HepG2 (cell line): ENCODE results near the gene DUSP9. TPM values are rescaled to one million over a fixed set of nuclear protein-coding genes. Genes with fewer than 3 reads are reported as not detected.

Experiments
- AGO2 ChIP-seq: fragments of 200-400 bp; formaldehyde crosslinking; optimal IDR thresholded peaks from 2 replicates; pipeline ENCODE3; 2017; ENCODE audit warnings: mild to moderate bottlenecking, low read depth, low read length, moderate library complexity
- EEA1 ChIP-seq: sonication (generic); formaldehyde crosslinking; IDR thresholded peaks from 2 replicates; pipeline ENCODE4 v1.5.1; 2020; ENCODE audit warnings: mild to moderate bottlenecking, missing genetic modification reagents, borderline replicate concordance
- SALL1 ChIP-seq: sonication (generic); formaldehyde crosslinking; IDR thresholded peaks from 2 replicates; pipeline ENCODE4 v1.8.0; 2022; ENCODE audit warnings: mild to moderate bottlenecking, missing genetic modification reagents
- TRAFD1 ChIP-seq: sonication (generic); formaldehyde crosslinking; IDR thresholded peaks from 2 replicates; pipeline ENCODE4 v1.5.1; 2020; ENCODE audit warnings: missing genetic modification reagents, mild to moderate bottlenecking, borderline replicate concordance
- U2AF1 ChIP-seq: fragments of 200-400 bp; formaldehyde crosslinking; optimal IDR thresholded peaks from 2 replicates; pipeline ENCODE3; 2017; ENCODE audit warnings: mild to moderate bottlenecking, low read depth, low read length
- ZBTB43 ChIP-seq: sonication (generic); formaldehyde crosslinking; conservative IDR thresholded peaks from 2 replicates; pipeline ENCODE4 v1.4.0; 2020; ENCODE audit warnings: missing genetic modification reagents
- ZMAT3 ChIP-seq: sonication (generic); formaldehyde crosslinking; conservative IDR thresholded peaks from 2 replicates; pipeline ENCODE4 v1.7.0; 2021; ENCODE audit warnings: missing genetic modification reagents
- ZNF234 ChIP-seq: sonication (generic); formaldehyde crosslinking; conservative IDR thresholded peaks from 2 replicates; pipeline ENCODE4 v1.5.1; 2020; ENCODE audit warnings: mild to moderate bottlenecking, missing genetic modification reagents
- ZNF318 ChIP-seq: sonication (generic); formaldehyde crosslinking; IDR thresholded peaks from 2 replicates; pipeline ENCODE4 v1.4.0; 2020; ENCODE audit warnings: mild to moderate bottlenecking, missing genetic modification reagents
- ZSCAN30 ChIP-seq: sonication (generic); formaldehyde crosslinking; IDR thresholded peaks from 2 replicates; pipeline ENCODE4 v1.5.0; 2020; ENCODE audit warnings: mild to moderate bottlenecking, missing genetic modification reagents
- polyA plus RNA-seq, 8 experiments: library from polyadenylated mRNA; depleted of rRNA in 3 of 8; stranded (reverse) in 7 of 8; unstranded in 1 of 8; fragments of >200 nt; fragmentation: Illumina TruSeq in 4 of 8; extraction: Trizol in 4 of 8; gene quantifications; 2 replicates each; pipeline versions ENCODE4 v1.2.1 to v1.2.3, GENCODE V29; 2011 to 2016; ENCODE audit warnings: low read depth in 4 of 8, missing spikeins in 1 of 8, mixed read lengths in 1 of 8; ENCODE audit not compliant: insufficient read depth in 1 of 8
- total RNA-seq, 5 experiments: library from RNA; depleted of rRNA; stranded (reverse); fragments of >200 nt; fragmentation: Illumina TruSeq; extraction: Trizol; gene quantifications; 2 replicates each; pipeline ENCODE4 v1.2.3, GENCODE V29; 2016; ENCODE audit warnings: low read depth in 1 of 5
- TF ChIP-seq, protein P1 (sequence below): IDR thresholded peaks from 2 replicates; pipeline ENCODE4 v1.4.0; 2020; ENCODE audit warnings: mild to moderate bottlenecking, missing genetic modification reagents
- TF ChIP-seq, protein P2 (sequence below): IDR thresholded peaks from 2 replicates; pipeline ENCODE4 v1.6.1; 2016; ENCODE audit warnings: missing compliant biosample characterization, missing genetic modification reagents, borderline replicate concordance

Gene DUSP9
- total and polyA plus RNA-seq, 2 of the 13 experiments (the other 11 are each of a cell fraction or from before 2014, with no cell fraction given), result 235 to 435 TPM

DNA sequence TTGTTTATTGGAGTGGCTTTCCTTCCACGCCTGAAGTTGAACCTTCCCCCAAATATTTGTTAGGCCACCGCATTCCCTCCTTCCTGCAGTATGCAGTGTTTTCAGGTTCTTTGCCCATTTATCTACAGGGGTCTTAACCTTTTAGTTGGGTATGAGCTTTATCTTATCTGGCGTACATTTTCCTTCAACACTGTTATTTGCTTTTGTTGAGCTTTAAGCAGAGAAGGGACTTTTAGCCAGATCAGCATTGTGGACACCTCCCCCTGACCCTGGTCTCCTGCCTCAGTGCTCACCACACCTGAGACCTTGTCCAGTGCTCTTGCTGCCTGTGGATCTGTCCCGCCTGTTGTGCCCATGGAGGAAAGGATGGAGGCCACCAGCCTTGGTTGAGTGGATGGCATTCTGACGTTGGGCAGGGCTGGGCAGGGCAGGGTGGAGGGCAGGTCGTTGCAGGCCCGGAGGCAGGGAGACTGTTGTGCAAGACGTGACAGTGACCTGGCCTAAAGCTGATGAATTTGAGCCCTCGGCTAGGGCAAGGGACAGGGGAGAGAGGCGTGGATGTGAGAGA is 998 bp upstream of the DUSP9 start (continued):
- no peak for TF ChIP-seq ZNF318
- TF ChIP-seq ZNF234 (CRISPR knock-in tag), result no peak
- TF ChIP-seq, protein P1, sequence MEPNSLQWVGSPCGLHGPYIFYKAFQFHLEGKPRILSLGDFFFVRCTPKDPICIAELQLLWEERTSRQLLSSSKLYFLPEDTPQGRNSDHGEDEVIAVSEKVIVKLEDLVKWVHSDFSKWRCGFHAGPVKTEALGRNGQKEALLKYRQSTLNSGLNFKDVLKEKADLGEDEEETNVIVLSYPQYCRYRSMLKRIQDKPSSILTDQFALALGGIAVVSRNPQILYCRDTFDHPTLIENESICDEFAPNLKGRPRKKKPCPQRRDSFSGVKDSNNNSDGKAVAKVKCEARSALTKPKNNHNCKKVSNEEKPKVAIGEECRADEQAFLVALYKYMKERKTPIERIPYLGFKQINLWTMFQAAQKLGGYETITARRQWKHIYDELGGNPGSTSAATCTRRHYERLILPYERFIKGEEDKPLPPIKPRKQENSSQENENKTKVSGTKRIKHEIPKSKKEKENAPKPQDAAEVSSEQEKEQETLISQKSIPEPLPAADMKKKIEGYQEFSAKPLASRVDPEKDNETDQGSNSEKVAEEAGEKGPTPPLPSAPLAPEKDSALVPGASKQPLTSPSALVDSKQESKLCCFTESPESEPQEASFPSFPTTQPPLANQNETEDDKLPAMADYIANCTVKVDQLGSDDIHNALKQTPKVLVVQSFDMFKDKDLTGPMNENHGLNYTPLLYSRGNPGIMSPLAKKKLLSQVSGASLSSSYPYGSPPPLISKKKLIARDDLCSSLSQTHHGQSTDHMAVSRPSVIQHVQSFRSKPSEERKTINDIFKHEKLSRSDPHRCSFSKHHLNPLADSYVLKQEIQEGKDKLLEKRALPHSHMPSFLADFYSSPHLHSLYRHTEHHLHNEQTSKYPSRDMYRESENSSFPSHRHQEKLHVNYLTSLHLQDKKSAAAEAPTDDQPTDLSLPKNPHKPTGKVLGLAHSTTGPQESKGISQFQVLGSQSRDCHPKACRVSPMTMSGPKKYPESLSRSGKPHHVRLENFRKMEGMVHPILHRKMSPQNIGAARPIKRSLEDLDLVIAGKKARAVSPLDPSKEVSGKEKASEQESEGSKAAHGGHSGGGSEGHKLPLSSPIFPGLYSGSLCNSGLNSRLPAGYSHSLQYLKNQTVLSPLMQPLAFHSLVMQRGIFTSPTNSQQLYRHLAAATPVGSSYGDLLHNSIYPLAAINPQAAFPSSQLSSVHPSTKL (CRISPR knock-in tag), result peak; percentile 4; the same call in 1 of the 2 replicates
- no peak for TF ChIP-seq U2AF1
- no peak for TF ChIP-seq ZBTB43 (CRISPR knock-in tag)
- TF ChIP-seq, protein P2, sequence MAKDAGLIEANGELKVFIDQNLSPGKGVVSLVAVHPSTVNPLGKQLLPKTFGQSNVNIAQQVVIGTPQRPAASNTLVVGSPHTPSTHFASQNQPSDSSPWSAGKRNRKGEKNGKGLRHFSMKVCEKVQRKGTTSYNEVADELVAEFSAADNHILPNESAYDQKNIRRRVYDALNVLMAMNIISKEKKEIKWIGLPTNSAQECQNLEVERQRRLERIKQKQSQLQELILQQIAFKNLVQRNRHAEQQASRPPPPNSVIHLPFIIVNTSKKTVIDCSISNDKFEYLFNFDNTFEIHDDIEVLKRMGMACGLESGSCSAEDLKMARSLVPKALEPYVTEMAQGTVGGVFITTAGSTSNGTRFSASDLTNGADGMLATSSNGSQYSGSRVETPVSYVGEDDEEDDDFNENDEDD, result no peak; the same call in 1 of the 2 replicates
- no peak for TF ChIP-seq AGO2
- TF ChIP-seq TRAFD1, result no peak
- peak; percentile 55; the same call in 1 of the 2 replicates for TF ChIP-seq EEA1
- no peak for TF ChIP-seq ZSCAN30 (CRISPR knock-in tag)
- no peak for TF ChIP-seq ZMAT3 (CRISPR knock-in tag)
- TF ChIP-seq SALL1, result no peak
